GM21360 (cell line): ENCODE data around the gene FMR1NB.

Source experiments
- ATAC-seq: cut with Tn5 transposase; IDR thresholded peaks from one replicate; pipeline ENCODE4 v1.9.1; 2021; ENCODE audit warnings: mild to moderate bottlenecking, moderate library complexity; ENCODE audit not compliant: unreplicated experiment

Gene FMR1NB

GRCh38 chrX:147981038-147981752 is at the start of gene FMR1NB:
Gene FMR1NB (plus strand): TSS chrX:147981337. CDS start chrX:147981403, 66 bp downstream.
- ATAC-seq: no peak

GRCh38 chrX:147933815-147934214 is 47.3 kb upstream of the FMR1NB start:
- no peak for ATAC-seq

GRCh38 chrX:147935156-147935758 is 45.9 kb upstream of the FMR1NB start:
- ATAC-seq: no peak

GRCh38 chrX:147945286-147945685 is 35.9 kb upstream of the FMR1NB start:
- no peak for ATAC-seq

GRCh38 chrX:147948531-147948930 is 32.6 kb upstream of the FMR1NB start:
- no peak for ATAC-seq

- ATAC-seq: no peak
Observed at GRCh38 chrX:147950352-147950751, 30.8 kb upstream of the FMR1NB start.

GRCh38 chrX:147953976-147954375 is 27.2 kb upstream of the FMR1NB start:
- no peak for ATAC-seq

- ATAC-seq: no peak
Observed at GRCh38 chrX:147957291-147957690, 23.8 kb upstream of the FMR1NB start.

- ATAC-seq: no peak
Observed at GRCh38 chrX:147958291-147958690, 22.8 kb upstream of the FMR1NB start.

GRCh38 chrX:147960722-147961121 is 20.4 kb upstream of the FMR1NB start:
- ATAC-seq: no peak

- ATAC-seq: no peak
Observed at GRCh38 chrX:147962476-147962875, 18.7 kb upstream of the FMR1NB start.

GRCh38 chrX:147978931-147979330 is 2.2 kb upstream of the FMR1NB start:
- ATAC-seq: no peak

GRCh38 chrX:148020329-148020728 is 39.2 kb downstream of the FMR1NB start:
- ATAC-seq: no peak

- peak; percentile 87 for ATAC-seq
Observed at GRCh38 chrX:148024425-148025148, 43.5 kb downstream of the FMR1NB start.

- ATAC-seq: no peak
Observed at GRCh38 chrX:148035380-148035779, 54.2 kb downstream of the FMR1NB start.

GRCh38 chrX:148037020-148037419 is 55.9 kb downstream of the FMR1NB start:
- ATAC-seq: no peak

- ATAC-seq: no peak
Observed at GRCh38 chrX:148043271-148043855, 62.2 kb downstream of the FMR1NB start.

GRCh38 chrX:148047200-148047599 is 66.1 kb downstream of the FMR1NB start:
- no peak for ATAC-seq

GRCh38 chrX:148049441-148049840 is 68.3 kb downstream of the FMR1NB start:
- ATAC-seq: peak; percentile 63

GRCh38 chrX:148051973-148052372 is 70.8 kb downstream of the FMR1NB start:
- ATAC-seq: no peak

GRCh38 chrX:148067285-148067684 is 86.1 kb downstream of the FMR1NB start:
- no peak for ATAC-seq
